Endothelial cell of umbilical vein (primary cell): ENCODE results near the gene MCCC1. TPM values are rescaled to one million over a fixed set of nuclear protein-coding genes. Genes with fewer than 3 reads are reported as not detected.

Experiments
- BruUV-seq: library from RNA; stranded (reverse); fragments of 400-500 nt; replicated peaks from 2 replicates; lab custom pipeline; 2021; lab: Mats Ljungman, UMichigan
- CTCF ChIA-PET: fragments of 300-600, 350-600 bp; sonication (Branson Sonifier 250); formaldehyde crosslinking; loops from one replicate; lab custom pipeline; 2021; ENCODE audit warnings: antibody characterized with exemption, inconsistent platforms; lab: Charles Lee
- POLR2A ChIA-PET: fragments of 300-600, 350-600 bp; sonication (Branson Sonifier 250); formaldehyde crosslinking; loops from one replicate; lab custom pipeline; 2021; ENCODE audit warnings: antibody characterized with exemption, inconsistent platforms; lab: Charles Lee
- DNase-seq: peaks from one replicate; pipeline ENCODE4 v3.0.0-alpha.2; 2011; ENCODE audit warnings: low read depth, low spot score
- FAIRE-seq: peaks from 2 replicates; lab custom pipeline; 2011; peaks lifted over from hg19 to GRCh38; lab: Jason Lieb, UNC
- H2AFZ ChIP-seq: 2 replicates; pipeline ENCODE4 v1.6.0; 2012; ENCODE audit warnings: low read depth, low read length, control low read depth, inconsistent platforms
- H3K27ac ChIP-seq: 2 replicates; pipeline ENCODE4 v1.5.1; 2011; ENCODE audit warnings: low read depth, mild to moderate bottlenecking, control low read depth, low read length, moderate library complexity; ENCODE audit not compliant: insufficient read depth
- H3K27me3 ChIP-seq, 2 experiments: 2 replicates each; pipeline versions ENCODE4 v1.6.0 to v1.6.1; 2011; ENCODE audit warnings: low read length in 2 of 2, mixed read lengths in 1 of 2; ENCODE audit not compliant: control insufficient read depth in 2 of 2, insufficient read depth in 2 of 2
- H3K36me3 ChIP-seq, 2 experiments: 2 replicates in 1 of 2; 3 replicates in 1 of 2; pipeline ENCODE4 v1.5.1; 2011; ENCODE audit warnings: low read length in 2 of 2, mild to moderate bottlenecking in 1 of 2, moderate library complexity in 1 of 2; ENCODE audit not compliant: control insufficient read depth in 2 of 2, insufficient read depth in 2 of 2; ENCODE audit errors: extremely low read depth in 1 of 2
- H3K4me1 ChIP-seq: 3 replicates; pipeline ENCODE4 v1.5.1; 2011; ENCODE audit warnings: mild to moderate bottlenecking, low read length; ENCODE audit not compliant: control insufficient read depth, insufficient read depth; ENCODE audit errors: extremely low read depth
- H3K4me2 ChIP-seq: 2 replicates; pipeline ENCODE4 v1.6.1; 2011; ENCODE audit warnings: low read length, control low read depth, mixed read lengths; ENCODE audit not compliant: insufficient read depth
- H3K4me3 ChIP-seq, 3 experiments: fragments of 200-600 bp in 1 of 3; sonication (generic), shearing (Covaris generic) in 1 of 3; replicated peaks in 1 of 3; 2 replicates each; pipeline ENCODE4 v1.5.1; 2011 to 2016; ENCODE audit warnings: control low read depth in 3 of 3, low read length in 3 of 3, mild to moderate bottlenecking in 2 of 3, inconsistent platforms in 1 of 3, low read depth in 1 of 3, moderate library complexity in 1 of 3; ENCODE audit not compliant: insufficient read depth in 1 of 3
- H3K79me2 ChIP-seq: 2 replicates; pipeline ENCODE4 v1.6.0; 2012; ENCODE audit warnings: low read length, inconsistent platforms; ENCODE audit not compliant: control insufficient read depth, insufficient read depth
- H3K9ac ChIP-seq: replicated peaks from 2 replicates; pipeline ENCODE3; 2011; ENCODE audit warnings: low read length, control low read depth; ENCODE audit not compliant: insufficient read depth; ENCODE audit errors: extremely low read depth
- H3K9me1 ChIP-seq: replicated peaks from 3 replicates; pipeline ENCODE4 v1.6.0; 2011; ENCODE audit warnings: mild to moderate bottlenecking, low read length; ENCODE audit not compliant: control insufficient read depth, insufficient read depth; ENCODE audit errors: extremely low read depth
- H3K9me3 ChIP-seq: replicated peaks from 2 replicates; pipeline ENCODE4 v1.5.1; 2012; ENCODE audit warnings: low read length, inconsistent platforms; ENCODE audit not compliant: control insufficient read depth, insufficient read depth
- H4K20me1 ChIP-seq: replicated peaks from 2 replicates; pipeline ENCODE3; 2011; ENCODE audit warnings: mild to moderate bottlenecking, low read length; ENCODE audit not compliant: control insufficient read depth, insufficient read depth; ENCODE audit errors: extremely low read depth
- EZH2 ChIP-seq: IDR thresholded peaks from 2 replicates; pipeline ENCODE4 v1.6.1; 2012; ENCODE audit warnings: borderline replicate concordance, low read depth, mild to moderate bottlenecking, moderate library complexity, low read length, inconsistent platforms; ENCODE audit not compliant: severe bottlenecking
- FOS ChIP-seq: IDR thresholded peaks from 2 replicates; pipeline ENCODE4 v1.6.1; 2011; ENCODE audit warnings: mild to moderate bottlenecking, low read length, moderate library complexity, borderline replicate concordance; ENCODE audit not compliant: insufficient read depth
- GATA2 ChIP-seq: IDR thresholded peaks from 2 replicates; pipeline ENCODE4 v1.7.0; 2011; ENCODE audit warnings: low read depth, mild to moderate bottlenecking, moderate library complexity, mixed read lengths, low read length; ENCODE audit not compliant: insufficient read length, insufficient read depth
- JUN ChIP-seq: IDR thresholded peaks from 2 replicates; pipeline ENCODE4 v1.6.1; 2011; ENCODE audit warnings: borderline replicate concordance, low read depth; ENCODE audit not compliant: insufficient read length, insufficient read depth
- MYC ChIP-seq: IDR thresholded peaks from one replicate; pipeline ENCODE4 v1.6.1; 2011; ENCODE audit warnings: mild to moderate bottlenecking, low read depth, low read length
- POLR2A ChIP-seq: IDR thresholded peaks from 2 replicates; pipeline ENCODE4 v1.6.1; 2012; ENCODE audit warnings: low read depth, mild to moderate bottlenecking, control low read depth, low read length
- POLR2AphosphoS5 ChIP-seq: IDR thresholded peaks from 2 replicates; pipeline ENCODE4 v1.6.1; 2012; ENCODE audit warnings: low read depth, mild to moderate bottlenecking, control low read depth, low read length, moderate library complexity; ENCODE audit not compliant: insufficient read depth
- dilution Hi-C: fragments of 300-500 bp; cut with MboI; formaldehyde crosslinking; loops from one replicate; pipeline ENCODE4 v1.15.0; 2019; ENCODE audit warnings: low sequenced_read_pairs; ENCODE audit not compliant: extremely low pct_ligation_motif_present
- intact Hi-C: fragments of 100-400 bp; cut with micrococcal nuclease; formaldehyde crosslinking; loops from one replicate; pipeline ENCODE4 v1.10.0; 2022
- polyA plus RNA-seq, 4 experiments: library from polyadenylated mRNA; depleted of rRNA in 3 of 4; stranded (reverse) in 3 of 4; unstranded in 1 of 4; fragments of >200 nt; gene quantifications; 2 replicates each; pipeline versions ENCODE4 v1.2.1 to v1.2.3, GENCODE V29; 2011 to 2012; ENCODE audit warnings: missing spikeins in 1 of 4
- total RNA-seq: library from RNA; stranded (reverse); gene quantifications from 2 replicates; pipeline ENCODE4 v1.2.3, GENCODE V29; 2021
- TF ChIP-seq, protein P1 (sequence below): IDR thresholded peaks from 2 replicates; pipeline ENCODE4 v1.6.1; 2011; ENCODE audit not compliant: insufficient read depth, insufficient read length
- TF ChIP-seq, protein P2 (sequence below), 2 donors: IDR thresholded peaks; 1 replicate in 1 of 2; 2 replicates in 1 of 2; pipeline ENCODE4 v1.5.1; 2011; ENCODE audit warnings: low read length in 2 of 2, mild to moderate bottlenecking in 2 of 2, moderate library complexity in 2 of 2, control low read depth in 1 of 2, inconsistent platforms in 1 of 2, low read depth in 1 of 2; ENCODE audit not compliant: insufficient read depth in 1 of 2; ENCODE audit errors: extremely low read depth in 1 of 2

Gene MCCC1
- total and polyA plus RNA-seq, 2 donors (not counting 3 experiments of a cell fraction or from before 2014, with no cell fraction given), result 9.2 to 19.7 TPM

DNA sequence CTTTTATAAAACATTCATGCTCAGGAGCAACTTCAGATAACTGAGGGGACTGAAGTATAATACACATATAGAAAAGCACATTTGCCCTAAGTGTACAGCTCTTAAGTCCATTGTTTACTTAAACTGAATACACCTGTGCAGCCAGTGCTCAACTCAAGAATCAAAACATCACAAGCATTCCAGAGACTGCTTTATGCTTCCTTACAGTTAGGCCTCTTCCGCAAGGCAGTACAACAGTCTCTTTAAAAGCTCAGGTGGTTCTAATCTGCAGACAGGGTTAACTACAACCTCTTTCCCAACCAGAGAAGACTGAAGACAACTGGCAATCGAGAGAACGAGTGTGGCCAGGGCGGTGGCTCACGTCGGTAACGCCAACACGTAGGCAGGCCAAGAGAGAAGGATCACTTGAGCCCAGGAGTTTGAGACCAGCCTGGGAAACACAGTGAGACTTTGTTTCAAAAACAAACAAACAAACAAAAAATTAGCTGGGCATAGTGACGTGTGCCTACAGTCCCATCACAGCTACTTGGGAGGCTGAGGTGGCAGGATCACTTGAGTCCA, 16.9 kb downstream of the MCCC1 start:
- no TSS peak for BruUV-seq
- no peaks in the 10 kb centered on the region for H3K79me2 ChIP-seq
- H3K4me2 ChIP-seq, result no peak overlapping the region
- TF ChIP-seq MYC, result no peak
- TF ChIP-seq GATA2, result no peak
- no peak for TF ChIP-seq POLR2AphosphoS5
- no peaks in the 10 kb centered on the region for H3K9me3 ChIP-seq
- no peak overlapping the region for H3K4me3 ChIP-seq
- no peaks in the 10 kb centered on the region for H3K27me3 ChIP-seq
- no peak overlapping the region for H3K9ac ChIP-seq
- intact Hi-C loops (no loop called here), dilution Hi-C loops (no loop called here)
- FAIRE-seq (no peak), DNase-seq (no peak)
- H3K36me3 ChIP-seq, result peaks cover 2 to 11% of the 10 kb centered on the region in 2 experiments
- POLR2A ChIA-PET, result no interaction called here
- H3K4me1 ChIP-seq, result no peaks in the 10 kb centered on the region
- H4K20me1 ChIP-seq, result no peaks in the 10 kb centered on the region
- no peak overlapping the region for H2AFZ ChIP-seq
- CTCF ChIA-PET, result interaction anchor here (1.0 kb wide), 1 partner anchor 14 kb away, joined by 3 read pairs; no protein-coding TSS in a partner anchor
- H3K27ac ChIP-seq, result no peak overlapping the region
- H3K9me1 ChIP-seq, result no peaks in the 10 kb centered on the region

DNA sequence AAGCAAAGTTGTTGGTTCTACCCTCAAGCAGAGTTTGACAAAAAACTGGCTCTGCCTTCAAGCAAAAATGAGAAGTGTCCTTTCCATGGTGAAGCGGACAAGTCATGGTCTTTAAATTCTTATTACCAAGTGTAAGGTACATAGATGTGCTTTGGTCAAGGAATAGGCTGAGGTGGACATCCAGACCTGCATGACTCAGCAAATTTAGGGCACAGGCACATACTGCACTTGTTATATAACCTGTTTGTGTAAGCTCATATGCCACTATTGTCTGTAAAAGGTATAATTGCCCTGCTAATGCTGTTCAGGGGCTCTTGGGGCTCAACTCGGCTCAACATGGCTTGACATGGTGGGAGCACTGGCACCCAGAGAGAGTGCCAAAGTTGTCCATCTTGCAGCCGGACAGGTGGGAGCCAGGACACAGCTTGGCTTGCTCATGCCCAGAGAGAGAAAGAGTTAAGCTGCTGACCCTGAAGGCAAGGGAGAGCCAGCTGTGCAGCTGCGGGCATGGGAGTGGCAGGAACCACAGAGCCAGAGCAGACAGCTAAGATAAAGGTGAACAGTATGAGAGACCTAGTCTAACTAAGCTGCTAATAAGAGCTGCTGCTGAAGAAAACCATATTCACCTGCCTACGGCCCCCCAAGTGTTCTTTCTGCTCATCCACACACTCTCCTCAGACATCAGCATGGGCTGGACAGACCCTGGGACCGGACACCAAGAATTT, 17.7 kb downstream of the MCCC1 start:
- no peaks in the 10 kb centered on the region for H4K20me1 ChIP-seq
- no peaks in the 10 kb centered on the region for H3K9me3 ChIP-seq
- intact Hi-C loops (no loop called here), dilution Hi-C loops (no loop called here)
- H3K27ac ChIP-seq, result no peak overlapping the region
- H2AFZ ChIP-seq, result no peak overlapping the region
- POLR2A ChIA-PET, result no interaction called here
- no peaks in the 10 kb centered on the region for H3K4me1 ChIP-seq
- CTCF ChIA-PET, result interaction anchor here (1.0 kb wide), 1 partner anchor 15 kb away, joined by 3 read pairs; no protein-coding TSS in a partner anchor
- H3K9me1 ChIP-seq, result no peaks in the 10 kb centered on the region
- no peaks in the 10 kb centered on the region for H3K79me2 ChIP-seq
- H3K36me3 ChIP-seq, result peaks cover 2 to 11% of the 10 kb centered on the region in 2 experiments
- H3K27me3 ChIP-seq, result no peaks in the 10 kb centered on the region
- TF ChIP-seq GATA2, result no peak
- TF ChIP-seq POLR2AphosphoS5, result no peak
- TF ChIP-seq EZH2, result no peak
- TF ChIP-seq, protein P1, sequence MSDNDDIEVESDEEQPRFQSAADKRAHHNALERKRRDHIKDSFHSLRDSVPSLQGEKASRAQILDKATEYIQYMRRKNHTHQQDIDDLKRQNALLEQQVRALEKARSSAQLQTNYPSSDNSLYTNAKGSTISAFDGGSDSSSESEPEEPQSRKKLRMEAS, result no peak
- no peak for TF ChIP-seq FOS
- TF ChIP-seq, protein P2, sequence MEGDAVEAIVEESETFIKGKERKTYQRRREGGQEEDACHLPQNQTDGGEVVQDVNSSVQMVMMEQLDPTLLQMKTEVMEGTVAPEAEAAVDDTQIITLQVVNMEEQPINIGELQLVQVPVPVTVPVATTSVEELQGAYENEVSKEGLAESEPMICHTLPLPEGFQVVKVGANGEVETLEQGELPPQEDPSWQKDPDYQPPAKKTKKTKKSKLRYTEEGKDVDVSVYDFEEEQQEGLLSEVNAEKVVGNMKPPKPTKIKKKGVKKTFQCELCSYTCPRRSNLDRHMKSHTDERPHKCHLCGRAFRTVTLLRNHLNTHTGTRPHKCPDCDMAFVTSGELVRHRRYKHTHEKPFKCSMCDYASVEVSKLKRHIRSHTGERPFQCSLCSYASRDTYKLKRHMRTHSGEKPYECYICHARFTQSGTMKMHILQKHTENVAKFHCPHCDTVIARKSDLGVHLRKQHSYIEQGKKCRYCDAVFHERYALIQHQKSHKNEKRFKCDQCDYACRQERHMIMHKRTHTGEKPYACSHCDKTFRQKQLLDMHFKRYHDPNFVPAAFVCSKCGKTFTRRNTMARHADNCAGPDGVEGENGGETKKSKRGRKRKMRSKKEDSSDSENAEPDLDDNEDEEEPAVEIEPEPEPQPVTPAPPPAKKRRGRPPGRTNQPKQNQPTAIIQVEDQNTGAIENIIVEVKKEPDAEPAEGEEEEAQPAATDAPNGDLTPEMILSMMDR (IDR thresholded peaks at IDR 0.05; ENCODE audit: extremely low read depth in 1 of 2, insufficient read depth in 1 of 2, low read depth in 1 of 2, low read length in 2 of 2), result no peak
- no peak for TF ChIP-seq MYC
- no peak for TF ChIP-seq JUN
- no peak for TF ChIP-seq POLR2A
- DNase-seq (no peak), FAIRE-seq (no peak)
- no peak overlapping the region for H3K4me3 ChIP-seq
- no peak overlapping the region for H3K9ac ChIP-seq
- H3K4me2 ChIP-seq, result no peak overlapping the region
- no TSS peak for BruUV-seq
